Spleen (tissue), 11 donors: ENCODE measurements around the gene SLC28A1. TPM values are rescaled to one million over a fixed set of nuclear protein-coding genes. Genes with fewer than 3 reads are reported as not detected.

Source experiments
- DNase-seq: peaks from one replicate; pipeline ENCODE4 v3.0.0-alpha.2; 2020
- H3K27ac ChIP-seq, 8 donors: fragments of 200-600 bp; sonication (generic) in 7 of 8; 1 replicate in 4 of 8; 2 replicates in 4 of 8; pipeline versions ENCODE4 v1.5.0 to v1.8.0; 2016 to 2021; ENCODE audit warnings: inconsistent platforms in 4 of 8, mild to moderate bottlenecking in 4 of 8, moderate library complexity in 1 of 8
- H3K27me3 ChIP-seq, 7 donors: fragments of 200-600 bp; sonication (generic) in 6 of 7; replicated peaks in 1 of 7; 1 replicate in 4 of 7; 2 replicates in 3 of 7; pipeline versions ENCODE4 v1.5.0 to v1.8.0; 2016 to 2021; ENCODE audit warnings: inconsistent platforms in 3 of 7, mild to moderate bottlenecking in 1 of 7
- H3K36me3 ChIP-seq, 6 donors: fragments of 200-600 bp; sonication (generic) in 5 of 6; 1 replicate in 4 of 6; 2 replicates in 2 of 6; pipeline versions ENCODE4 v1.5.0 to v1.8.0; 2016 to 2021; ENCODE audit warnings: inconsistent platforms in 2 of 6
- H3K4me1 ChIP-seq, 6 donors: fragments of 200-600 bp; sonication (generic) in 5 of 6; 1 replicate in 3 of 6; 2 replicates in 3 of 6; pipeline versions ENCODE4 v1.5.0 to v1.8.0; 2016 to 2021; ENCODE audit warnings: inconsistent platforms in 3 of 6
- H3K4me3 ChIP-seq, 8 donors: fragments of 200-600 bp; sonication (generic) in 7 of 8; 1 replicate in 4 of 8; 2 replicates in 4 of 8; pipeline versions ENCODE4 v1.5.0 to v1.8.0; 2016 to 2021; ENCODE audit warnings: inconsistent platforms in 4 of 8, mild to moderate bottlenecking in 4 of 8, moderate library complexity in 2 of 8
- H3K9me3 ChIP-seq, 8 donors: fragments of 200-600 bp; sonication (generic) in 7 of 8; 1 replicate in 4 of 8; 2 replicates in 4 of 8; pipeline versions ENCODE4 v1.5.0 to v1.8.0; 2016 to 2021; ENCODE audit warnings: inconsistent platforms in 4 of 8
- POLR2A ChIP-seq, 3 donors: fragments of 450-650 bp; IDR thresholded peaks; one replicate each; pipeline ENCODE4 v1.5.1; 2017; ENCODE audit warnings: antibody characterized with exemption in 3 of 3, mild to moderate bottlenecking in 1 of 3
- POLR2AphosphoS5 ChIP-seq, 3 donors: sonication (generic); formaldehyde crosslinking; IDR thresholded peaks; one replicate each; pipeline ENCODE4 v1.5.1; 2017; ENCODE audit warnings: antibody characterized with exemption in 3 of 3
- WGBS, 5 donors: extraction: QIAGEN DNeasy Blood & Tissue Kit in 3 of 5; methylation state at CpG; one replicate each; pipeline versions ENCODE4 v1.1.5 to v1.1.7; 2013 to 2018; 5-methylcytosine and 5-hydroxymethylcytosine counted together
- intact Hi-C: fragments of 100-400 bp; cut with DNase I; formaldehyde crosslinking; loops from one replicate; pipeline ENCODE4 v1.15.0; 2023; ENCODE audit warnings: low total_unique reads
- polyA plus RNA-seq, 3 donors: library from polyadenylated mRNA; stranded (reverse); fragments of 200-250 nt; gene quantifications; one replicate each; pipeline ENCODE4 v1.2.1, GENCODE V29; 2013
- total RNA-seq, 7 donors: library from RNA; depleted of rRNA in 3 of 7; stranded (reverse); fragments of >200 nt in 3 of 7; fragmentation: NEBNext Ultra II Directional in 4 of 7; extraction: Animal tissue kit (Norgen Biotek cat#: 25700) in 4 of 7; gene quantifications; one replicate each; pipeline versions ENCODE4 v1.1.0 to v1.2.1, GENCODE V29; 2016 to 2021
- TF ChIP-seq, protein P1 (sequence below), 11 experiments: fragments of 200-600 bp in 7 of 11; fragments of 450-650 bp in 4 of 11; sonication (generic) in 4 of 11; IDR thresholded peaks in 8 of 11; conservative IDR thresholded peaks in 3 of 11; 1 replicate in 7 of 11; 2 replicates in 4 of 11; pipeline versions ENCODE4 v1.4.0 to v1.8.0; 2016 to 2021; ENCODE audit warnings: antibody characterized with exemption in 11 of 11, inconsistent platforms in 4 of 11, mild to moderate bottlenecking in 1 of 11
- donor health status: healthy with polysubstance abuse.
- donor health status: DM: no; HTN: no; CAD: no; lungs with moderate emphysema.
- donor health status: DM: no; HTN: no; CAD: no.
- donor health status: Bipolar disorder and iron deficiency.
- donor health status: healthy.
- donor health status: DM: no; HTN: no; CAD: no.
- donor health status: DM: yes; HTN: yes; CAD: no.

The SLC28A1 gene
- total and polyA plus RNA-seq, 10 donors: 0.10 to 0.29 (median 0.16) TPM; not detected in 7

DNA sequence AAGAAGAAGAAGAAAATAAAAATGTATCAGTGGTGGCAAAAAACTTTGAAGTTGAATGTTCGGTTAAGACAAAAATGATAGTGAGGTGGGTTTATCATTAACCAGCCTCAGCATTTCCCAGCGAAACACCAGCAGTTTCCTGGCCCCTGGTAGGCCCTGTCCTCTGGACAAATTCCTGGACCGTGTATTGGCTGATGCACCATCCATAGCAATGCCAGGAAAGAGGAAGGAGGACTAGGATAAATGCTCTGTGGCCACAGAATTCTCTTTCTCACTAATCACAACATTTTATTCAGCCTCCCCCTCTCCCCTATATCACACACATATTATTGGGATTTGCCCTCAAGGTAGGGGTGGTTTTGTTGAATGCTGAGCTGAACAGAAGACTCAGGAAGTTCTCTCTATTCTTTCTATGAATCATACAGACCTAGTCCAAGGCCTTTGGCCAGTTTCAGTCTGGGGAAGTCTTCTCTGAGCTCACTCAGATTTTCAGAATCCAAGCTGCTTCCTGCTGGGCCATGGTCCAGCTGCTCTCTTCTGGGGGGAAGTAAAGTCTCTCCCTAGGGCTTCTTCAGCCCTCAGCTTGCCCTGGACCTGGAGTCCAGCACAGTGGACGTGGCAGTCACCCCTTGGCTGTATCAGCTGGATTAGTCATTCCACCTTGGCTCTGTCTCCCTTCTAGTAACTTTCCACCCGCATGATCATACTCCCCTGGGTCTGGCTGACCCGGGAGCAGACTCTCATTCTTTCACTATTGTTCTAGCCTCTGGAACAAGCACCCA is 27.6 kb downstream of the SLC28A1 start:
- Histone ChIP-seq H3K4me1 (peaks cover 0 to 16% (median 4%) of the 10 kb centered on the region in 6 donors), H3K9me3 (peaks cover 0 to 4% (median 0%) of the 10 kb centered on the region in 8 donors), H3K4me3 (no peak overlapping the region), H3K27me3 (no peaks in the 10 kb centered on the region), H3K27ac (peak overlapping the region in 6 of 8 donors; percentile 21 to 62 (median 54)), H3K36me3 (no peaks in the 10 kb centered on the region)
- TF ChIP-seq, protein P1, sequence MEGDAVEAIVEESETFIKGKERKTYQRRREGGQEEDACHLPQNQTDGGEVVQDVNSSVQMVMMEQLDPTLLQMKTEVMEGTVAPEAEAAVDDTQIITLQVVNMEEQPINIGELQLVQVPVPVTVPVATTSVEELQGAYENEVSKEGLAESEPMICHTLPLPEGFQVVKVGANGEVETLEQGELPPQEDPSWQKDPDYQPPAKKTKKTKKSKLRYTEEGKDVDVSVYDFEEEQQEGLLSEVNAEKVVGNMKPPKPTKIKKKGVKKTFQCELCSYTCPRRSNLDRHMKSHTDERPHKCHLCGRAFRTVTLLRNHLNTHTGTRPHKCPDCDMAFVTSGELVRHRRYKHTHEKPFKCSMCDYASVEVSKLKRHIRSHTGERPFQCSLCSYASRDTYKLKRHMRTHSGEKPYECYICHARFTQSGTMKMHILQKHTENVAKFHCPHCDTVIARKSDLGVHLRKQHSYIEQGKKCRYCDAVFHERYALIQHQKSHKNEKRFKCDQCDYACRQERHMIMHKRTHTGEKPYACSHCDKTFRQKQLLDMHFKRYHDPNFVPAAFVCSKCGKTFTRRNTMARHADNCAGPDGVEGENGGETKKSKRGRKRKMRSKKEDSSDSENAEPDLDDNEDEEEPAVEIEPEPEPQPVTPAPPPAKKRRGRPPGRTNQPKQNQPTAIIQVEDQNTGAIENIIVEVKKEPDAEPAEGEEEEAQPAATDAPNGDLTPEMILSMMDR (IDR thresholded peaks at IDR 0.05 in 8 of 11, conservative IDR thresholded peaks at IDR 0.05 in 3 of 11): no peak
- TF ChIP-seq POLR2A (IDR thresholded peaks at IDR 0.05) (no peak), POLR2AphosphoS5 (IDR thresholded peaks at IDR 0.05) (peak in 2 of 3 donors; percentile 43 to 49)
- intact Hi-C loops: no loop called here
- DNase-seq: no peak
- WGBS, 5 donors: 48 to 70% (median 63%) methylated on average over 6 of the region's 6 CpGs

DNA sequence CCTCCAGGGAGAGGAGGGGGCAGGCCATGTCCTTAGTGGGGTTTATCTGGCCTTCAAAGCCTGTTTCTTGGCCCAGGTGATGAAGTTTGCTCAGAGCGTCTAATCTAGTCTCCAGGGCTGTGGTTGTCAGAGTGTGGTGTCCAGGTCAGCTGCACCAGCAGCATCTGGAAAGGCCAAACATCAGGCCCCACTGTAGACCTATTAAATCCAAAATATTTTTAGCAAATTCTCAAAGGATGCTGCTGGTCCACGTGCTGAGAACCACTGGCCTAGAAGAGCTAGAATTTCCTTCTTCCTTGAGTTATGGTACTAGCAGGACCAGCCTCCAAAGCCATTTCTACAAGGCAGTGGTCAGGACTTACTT is 28.9 kb downstream of the SLC28A1 start:
- peaks cover 0 to 16% (median 4%) of the 10 kb centered on the region in 6 donors for H3K4me1 ChIP-seq
- WGBS, 5 donors: 79 to 90% (median 88%) methylated on average over 2 of the region's 2 CpGs
- no peaks in the 10 kb centered on the region for H3K27me3 ChIP-seq
- TF ChIP-seq, protein P1 (IDR thresholded peaks at IDR 0.05 in 8 of 11, conservative IDR thresholded peaks at IDR 0.05 in 3 of 11): no peak
- TF ChIP-seq POLR2AphosphoS5 (IDR thresholded peaks at IDR 0.05): no peak
- no peak for TF ChIP-seq POLR2A (IDR thresholded peaks at IDR 0.05)
- no peak for DNase-seq
- no peaks in the 10 kb centered on the region for H3K36me3 ChIP-seq
- peaks cover 0 to 4% (median 0%) of the 10 kb centered on the region in 8 donors for H3K9me3 ChIP-seq
- H3K4me3 ChIP-seq: no peak overlapping the region
- intact Hi-C loops: no loop called here
- H3K27ac ChIP-seq: peak overlapping the region in 3 of 8 donors; percentile 54 to 62 (median 60)

GRCh38 chr15:84914351-84914750 is 29.9 kb downstream of the SLC28A1 start:
- H3K27ac ChIP-seq: no peak overlapping the region
- no peak for DNase-seq
- H3K36me3 ChIP-seq: no peaks in the 10 kb centered on the region
- no peak for TF ChIP-seq POLR2AphosphoS5 (IDR thresholded peaks at IDR 0.05)
- no peak for TF ChIP-seq POLR2A (IDR thresholded peaks at IDR 0.05)
- TF ChIP-seq, protein P1 (IDR thresholded peaks at IDR 0.05 in 8 of 11, conservative IDR thresholded peaks at IDR 0.05 in 3 of 11): no peak
- intact Hi-C loops: no loop called here
- no peak overlapping the region for H3K4me3 ChIP-seq
- WGBS, 5 donors: 36 to 71% (median 65%) methylated on average over 1 to 5 of the region's 5 CpGs
- peaks cover 0 to 16% (median 4%) of the 10 kb centered on the region in 6 donors for H3K4me1 ChIP-seq
- no peaks in the 10 kb centered on the region for H3K27me3 ChIP-seq
- H3K9me3 ChIP-seq: peaks cover 0 to 4% (median 0%) of the 10 kb centered on the region in 8 donors

DNA sequence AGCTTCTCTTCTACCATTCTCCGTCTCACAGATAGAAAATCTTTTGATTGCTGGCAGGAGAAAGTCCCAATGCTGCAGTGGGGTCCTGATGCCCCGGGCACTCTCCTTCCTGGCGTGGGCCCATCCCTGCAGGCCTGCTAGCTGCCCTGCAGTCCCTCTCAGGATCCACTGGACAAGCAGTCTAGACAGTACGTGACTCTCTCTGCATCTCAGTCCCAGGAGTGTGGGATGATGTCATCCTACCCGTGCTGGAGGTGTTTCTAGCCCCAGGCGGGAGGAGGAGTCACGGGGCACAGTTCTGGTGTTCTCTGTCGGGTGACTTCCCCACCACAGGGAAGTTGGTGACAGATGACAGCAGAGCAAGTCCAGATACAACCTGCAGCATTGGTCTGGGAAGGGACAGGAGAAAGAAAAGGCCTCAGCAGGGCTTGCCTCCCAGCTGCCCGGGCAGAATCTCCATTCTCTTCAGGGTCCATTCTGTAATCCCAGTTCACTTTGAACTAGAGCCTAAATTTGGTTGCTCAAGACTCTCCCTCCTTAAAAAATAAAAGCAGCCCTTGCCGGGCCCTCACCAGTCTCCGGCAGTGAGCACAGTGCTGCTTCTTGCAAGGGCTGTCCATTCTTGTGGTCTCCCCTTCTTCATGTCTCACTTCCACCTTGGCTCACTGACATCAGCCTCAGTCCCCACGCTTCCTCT is 30.6 kb downstream of the SLC28A1 start:
- intact Hi-C loops: no loop called here

More for the DNA sequence above, 30.6 kb downstream of the SLC28A1 start:
- Histone ChIP-seq H3K9me3 (peaks cover 0 to 4% (median 0%) of the 10 kb centered on the region in 8 donors), H3K27me3 (no peaks in the 10 kb centered on the region), H3K27ac (no peak overlapping the region), H3K4me1 (peaks cover 0 to 16% (median 4%) of the 10 kb centered on the region in 6 donors), H3K4me3 (no peak overlapping the region), H3K36me3 (no peaks in the 10 kb centered on the region)
- WGBS, 5 donors: 56 to 73% (median 61%) methylated on average over 8 to 12 of the region's 12 CpGs
- DNase-seq: no peak
- TF ChIP-seq, protein P1 (IDR thresholded peaks at IDR 0.05 in 8 of 11, conservative IDR thresholded peaks at IDR 0.05 in 3 of 11): no peak
- no peak for TF ChIP-seq POLR2A (IDR thresholded peaks at IDR 0.05)
- no peak for TF ChIP-seq POLR2AphosphoS5 (IDR thresholded peaks at IDR 0.05)
